Measurements from ENCODE around the gene SGO1.
"Not testable (repeated sequence)": the region's sequence is repeated elsewhere in the genome, so short reads cannot be mapped to it uniquely, and the experiment has no call there.

The SGO1 gene

DNA sequence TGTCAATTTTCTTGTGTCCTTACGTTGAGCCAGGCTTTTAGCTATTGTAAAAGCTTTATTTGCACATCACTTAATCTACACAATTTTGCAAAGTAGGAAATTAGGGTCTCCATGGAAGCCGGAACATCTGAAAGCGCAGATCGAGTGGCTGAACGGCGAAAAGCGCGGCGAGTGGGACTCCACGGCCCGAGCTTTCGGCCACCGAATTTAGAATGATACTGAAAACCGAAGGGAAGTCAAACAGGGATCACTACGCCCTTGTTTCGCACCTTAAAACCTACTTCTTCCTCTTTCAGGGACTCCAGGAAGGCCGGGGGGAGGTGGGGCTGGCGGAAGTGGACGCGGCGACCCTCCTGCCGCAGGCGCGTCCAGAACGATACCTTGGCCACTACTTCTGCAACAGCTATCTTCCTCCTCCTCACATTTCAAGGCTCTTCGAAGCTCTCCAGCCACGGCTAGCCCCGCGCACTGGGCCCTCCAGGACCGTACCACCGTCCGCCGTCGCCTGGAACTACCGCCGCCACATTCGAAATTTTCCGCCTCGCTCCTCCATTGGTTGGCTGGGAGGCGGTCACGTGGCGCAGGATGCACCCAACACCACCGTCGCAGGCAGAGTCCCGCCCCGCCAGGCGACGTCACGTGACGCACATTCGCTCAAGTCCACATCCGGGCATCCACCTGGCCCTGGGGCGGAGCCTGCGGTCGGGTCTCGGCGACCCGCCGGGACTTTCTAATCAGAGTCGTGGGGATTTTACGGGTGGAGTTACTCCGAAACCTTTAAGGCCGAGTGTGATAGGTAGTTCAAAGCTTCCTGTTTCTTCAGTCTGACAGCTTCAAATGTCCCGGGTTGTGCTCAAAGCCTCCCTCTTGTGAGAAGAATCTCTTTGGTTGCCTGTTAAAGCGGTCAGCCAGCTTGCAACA, at the start of gene SGO1:
SGO1 (minus strand) TSS at position 528 of the 921 bp plus-strand sequence. CDS start 2,179 bp downstream, outside the sequence.
- DNase-seq: peak; percentile 70 to 99 (median 97)

GRCh38 chr3:20235796-20236195, 49.8 kb upstream of the SGO1 start:
- no peak for DNase-seq

DNA sequence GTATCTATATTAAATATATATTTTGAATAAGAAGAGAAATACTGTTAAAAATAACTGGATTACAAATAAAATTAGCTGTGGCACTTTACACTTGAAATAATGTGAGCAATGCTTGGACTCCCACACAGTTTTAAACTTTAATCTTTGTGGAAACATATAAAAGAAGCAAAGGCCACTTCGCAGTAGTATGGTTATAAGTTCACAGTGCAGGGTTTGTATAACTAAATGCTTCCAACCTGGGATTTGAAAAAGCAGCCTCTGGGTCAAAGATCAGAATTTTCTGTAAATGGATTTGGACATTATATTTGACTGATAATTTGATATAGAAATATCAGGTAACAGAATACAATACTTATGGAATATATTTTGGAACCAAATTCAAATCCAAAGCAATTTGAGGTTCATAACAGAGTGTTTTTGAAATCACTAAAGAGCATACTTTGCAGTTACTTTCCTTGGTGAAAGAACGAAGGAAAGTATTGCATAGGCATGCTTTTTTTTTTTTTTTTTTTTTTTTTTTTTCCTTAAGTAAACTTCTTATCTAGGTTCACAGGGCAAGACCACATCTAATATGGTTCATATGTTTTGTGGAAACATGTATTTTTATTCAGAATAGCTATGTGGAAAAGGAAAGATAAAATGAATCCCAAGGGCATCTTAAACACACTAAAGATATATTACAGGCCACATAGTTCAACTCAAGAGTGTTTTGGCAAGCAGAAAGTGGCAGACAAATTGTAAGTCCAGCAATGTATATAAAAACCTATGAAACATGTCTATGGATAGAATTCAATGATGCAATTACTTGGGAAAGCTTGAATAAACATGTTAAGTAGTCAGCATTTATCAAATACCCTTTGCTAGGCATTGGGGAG, 47.1 kb upstream of the SGO1 start:
- no peak for DNase-seq

- no peak for DNase-seq
Observed at GRCh38 chr3:20230954-20231353, 44.9 kb upstream of the SGO1 start.

- DNase-seq: peak in 2 of 58 donors; percentile 18 to 31
Observed at GRCh38 chr3:20225769-20226168, 39.8 kb upstream of the SGO1 start.

- no peak for DNase-seq
Observed at GRCh38 chr3:20222274-20222673, 36.3 kb upstream of the SGO1 start.

GRCh38 chr3:20218215-20218614, 32.2 kb upstream of the SGO1 start:
- DNase-seq: no peak

GRCh38 chr3:20215636-20216035, 29.6 kb upstream of the SGO1 start:
- no peak for DNase-seq

- not testable (repeated sequence) for DNase-seq
Observed at GRCh38 chr3:20213491-20213890, 27.5 kb upstream of the SGO1 start.

DNA sequence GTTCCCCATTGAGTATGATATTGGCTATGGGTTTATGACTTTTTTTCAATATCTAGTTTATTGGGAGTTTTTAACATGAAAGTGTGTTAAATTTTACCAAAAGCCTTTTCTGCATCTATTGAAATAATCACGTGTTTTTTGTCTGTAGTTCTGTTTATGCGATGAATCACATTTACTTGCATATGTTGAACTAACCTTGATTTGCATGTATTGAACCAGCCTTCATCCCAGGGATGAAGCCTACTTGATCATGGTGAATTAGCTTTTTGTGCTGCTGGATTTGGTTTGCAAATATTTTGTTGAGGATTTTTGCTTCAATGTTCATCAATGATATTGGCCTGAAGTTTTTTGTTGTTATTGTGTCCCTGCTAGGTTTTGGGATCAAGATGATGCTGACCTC, 21.9 kb upstream of the SGO1 start:
- not testable (repeated sequence) for DNase-seq

- DNase-seq: not testable (repeated sequence)
Observed at GRCh38 chr3:20205898-20206297, 19.9 kb upstream of the SGO1 start.

- DNase-seq: no peak
Observed at GRCh38 chr3:20201143-20201542, 15.1 kb upstream of the SGO1 start.

- no peak for DNase-seq
Observed at GRCh38 chr3:20197775-20198174, 11.8 kb upstream of the SGO1 start.

DNA sequence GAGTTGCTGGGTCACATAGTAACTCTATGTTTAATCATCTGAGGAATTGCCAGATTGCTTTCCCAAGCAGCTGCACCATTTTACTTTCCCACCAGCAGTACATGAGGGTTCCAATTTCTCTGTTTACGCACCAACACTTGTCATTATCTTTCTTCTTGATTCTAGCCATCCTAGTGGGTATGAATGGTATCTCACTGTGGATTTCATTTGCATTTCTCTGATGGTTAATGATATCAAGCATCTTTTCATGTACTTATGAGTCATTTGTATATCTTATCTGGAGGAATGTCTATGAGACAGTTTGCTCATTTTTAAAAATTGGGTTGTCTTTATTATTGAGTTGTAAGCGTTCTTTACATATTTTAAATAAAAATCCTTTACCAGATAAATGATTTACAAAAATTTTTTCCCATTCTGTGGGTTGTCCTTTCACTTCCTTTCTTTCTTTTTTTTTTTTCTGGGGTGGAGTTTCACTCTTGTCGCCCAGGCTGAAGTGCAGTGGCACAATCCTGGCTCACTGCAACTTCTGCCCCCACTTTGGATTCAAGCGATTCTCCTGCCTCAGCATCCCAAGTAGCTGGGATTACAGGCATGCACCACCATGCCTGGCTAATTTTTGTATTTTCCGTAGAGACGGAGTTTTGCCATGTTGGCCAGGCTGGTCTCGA, 8.9 kb upstream of the SGO1 start:
- no peak for DNase-seq

- no peak for DNase-seq
Observed at GRCh38 chr3:20190991-20191390, 5.0 kb upstream of the SGO1 start.

DNA sequence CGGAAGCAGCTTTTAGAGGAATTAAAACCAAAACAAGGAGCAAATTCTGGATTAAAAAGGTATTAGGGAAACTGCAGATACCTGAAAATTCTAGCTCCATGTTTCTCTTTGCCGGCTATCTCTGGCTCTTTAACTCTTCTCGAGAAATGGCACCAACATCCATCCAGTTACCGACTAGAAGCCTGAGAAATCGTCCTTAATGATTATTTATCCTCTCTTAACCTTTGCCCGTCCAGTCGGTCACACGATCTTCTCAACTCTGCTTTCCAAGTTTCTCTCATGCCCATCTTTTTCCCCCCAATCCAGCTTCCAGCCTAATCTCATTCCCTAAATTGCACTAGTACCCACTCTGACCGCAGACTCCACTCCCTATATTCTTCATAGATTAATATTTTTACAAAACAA, 596 bp upstream of the SGO1 start:
- DNase-seq: peak in 5 of 58 donors; percentile 9 to 52 (median 36)

GRCh38 chr3:20185331-20185678, 701 bp downstream of the SGO1 start:
- DNase-seq: peak in 1 of 58 donors; percentile 2

DNA sequence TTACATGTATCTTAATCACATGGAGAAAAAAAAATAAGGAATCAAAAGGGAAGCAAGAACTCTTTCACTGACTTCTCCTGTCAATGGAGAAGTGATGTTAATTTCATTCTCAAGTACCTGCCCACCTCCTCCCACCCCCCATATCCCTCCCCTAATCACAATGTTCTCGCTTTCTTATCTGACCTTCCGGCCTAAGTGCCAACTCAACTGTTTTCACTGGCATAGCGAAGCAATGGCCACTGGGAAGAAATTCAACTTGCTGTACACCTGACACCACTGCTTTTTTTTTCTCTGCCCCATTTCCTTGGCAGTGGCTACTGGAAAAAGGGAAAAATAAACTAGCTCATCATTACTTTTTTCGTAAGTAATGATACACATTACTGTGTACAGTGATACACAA, 3.8 kb downstream of the SGO1 start:
- DNase-seq: no peak

DNA sequence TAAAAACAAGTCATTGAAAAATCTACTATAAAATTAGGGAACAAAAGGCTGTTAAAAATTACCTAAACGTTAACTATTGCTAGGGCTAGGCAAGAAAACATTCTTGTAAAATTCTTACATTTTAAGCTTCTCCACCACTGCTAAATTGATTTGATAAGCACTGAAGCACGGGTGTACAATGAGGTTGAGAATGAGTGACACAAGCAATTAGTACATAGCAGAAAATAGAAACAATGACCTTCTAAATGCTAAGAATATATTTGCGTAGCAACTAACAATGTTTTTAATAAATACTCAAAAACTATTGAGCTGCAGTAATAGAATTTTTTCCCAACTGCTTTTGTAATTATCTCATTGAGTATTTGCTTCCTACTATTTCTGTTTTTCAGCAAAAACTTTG, 4.7 kb downstream of the SGO1 start:
- no peak for DNase-seq

DNA sequence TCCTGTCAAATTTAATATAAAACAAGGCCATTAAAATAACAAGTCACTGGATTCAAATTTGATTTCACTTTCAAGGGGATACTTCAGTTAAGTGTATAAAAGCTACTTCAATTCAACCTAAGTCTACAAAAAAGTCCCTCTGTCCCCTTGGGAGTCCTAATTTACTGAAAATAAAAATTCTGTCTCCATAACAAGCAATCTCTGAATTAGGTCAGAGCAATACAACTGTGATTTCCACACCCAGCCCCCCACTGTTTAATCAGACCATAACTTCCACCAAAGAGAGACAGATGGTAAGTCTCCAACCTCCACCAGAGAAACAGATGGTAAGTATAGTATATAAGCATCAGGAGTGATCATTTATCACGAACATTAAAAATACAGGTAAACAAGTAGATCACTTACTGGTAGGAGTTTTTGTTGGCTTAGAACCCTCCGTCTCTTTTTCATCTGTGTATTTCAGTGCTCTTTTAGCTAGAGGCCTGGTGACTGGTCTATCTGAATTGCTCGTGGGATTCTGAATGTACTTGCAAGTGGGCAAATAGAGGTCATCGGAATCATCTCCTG, 12.1 kb downstream of the SGO1 start:
- no peak for DNase-seq

- no peak for DNase-seq
Observed at GRCh38 chr3:20161714-20162113, 24.3 kb downstream of the SGO1 start.
